Measurements from ENCODE around the gene ADAMTS17. TPM values are rescaled to one million over a fixed set of nuclear protein-coding genes. Genes with fewer than 3 reads are reported as not detected.

Gene ADAMTS17
- total and polyA plus RNA-seq, 4 donors: 0.28 to 46.9 (median 9.1) TPM

DNA sequence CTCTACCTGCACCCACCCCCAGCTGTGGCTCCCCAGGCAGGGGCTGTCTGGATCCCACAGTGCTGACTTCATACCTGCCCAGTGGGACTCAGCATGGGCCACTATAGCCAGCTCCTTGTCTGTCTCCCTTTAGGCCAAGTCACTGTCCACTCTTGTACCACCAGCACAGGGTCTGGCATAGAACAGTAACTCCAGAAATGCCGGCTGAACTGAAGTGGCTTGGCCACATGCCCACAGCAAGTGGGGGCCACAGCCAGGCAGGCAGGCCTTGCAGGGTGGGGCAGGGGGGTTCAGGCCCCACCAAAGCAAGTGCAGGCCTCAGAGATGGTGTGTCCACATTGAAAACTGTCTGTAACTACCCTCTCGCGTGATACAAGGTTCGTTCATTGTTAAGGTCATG lies 355.9 kb downstream of the ADAMTS17 start:
- TF ChIP-seq EGR1 (IDR thresholded peaks at IDR 0.05; ENCODE audit: low read depth in 2 of 2) (no peak), HNF4G (IDR thresholded peaks at IDR 0.05) (no peak)
- TF ChIP-seq, protein P1, sequence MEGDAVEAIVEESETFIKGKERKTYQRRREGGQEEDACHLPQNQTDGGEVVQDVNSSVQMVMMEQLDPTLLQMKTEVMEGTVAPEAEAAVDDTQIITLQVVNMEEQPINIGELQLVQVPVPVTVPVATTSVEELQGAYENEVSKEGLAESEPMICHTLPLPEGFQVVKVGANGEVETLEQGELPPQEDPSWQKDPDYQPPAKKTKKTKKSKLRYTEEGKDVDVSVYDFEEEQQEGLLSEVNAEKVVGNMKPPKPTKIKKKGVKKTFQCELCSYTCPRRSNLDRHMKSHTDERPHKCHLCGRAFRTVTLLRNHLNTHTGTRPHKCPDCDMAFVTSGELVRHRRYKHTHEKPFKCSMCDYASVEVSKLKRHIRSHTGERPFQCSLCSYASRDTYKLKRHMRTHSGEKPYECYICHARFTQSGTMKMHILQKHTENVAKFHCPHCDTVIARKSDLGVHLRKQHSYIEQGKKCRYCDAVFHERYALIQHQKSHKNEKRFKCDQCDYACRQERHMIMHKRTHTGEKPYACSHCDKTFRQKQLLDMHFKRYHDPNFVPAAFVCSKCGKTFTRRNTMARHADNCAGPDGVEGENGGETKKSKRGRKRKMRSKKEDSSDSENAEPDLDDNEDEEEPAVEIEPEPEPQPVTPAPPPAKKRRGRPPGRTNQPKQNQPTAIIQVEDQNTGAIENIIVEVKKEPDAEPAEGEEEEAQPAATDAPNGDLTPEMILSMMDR (IDR thresholded peaks at IDR 0.05; ENCODE audit: low read depth, low read length, missing input control): no peak
- TF ChIP-seq, protein P2, sequence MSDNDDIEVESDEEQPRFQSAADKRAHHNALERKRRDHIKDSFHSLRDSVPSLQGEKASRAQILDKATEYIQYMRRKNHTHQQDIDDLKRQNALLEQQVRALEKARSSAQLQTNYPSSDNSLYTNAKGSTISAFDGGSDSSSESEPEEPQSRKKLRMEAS (IDR thresholded peaks at IDR 0.05): no peak
- TF ChIP-seq, protein P3, sequence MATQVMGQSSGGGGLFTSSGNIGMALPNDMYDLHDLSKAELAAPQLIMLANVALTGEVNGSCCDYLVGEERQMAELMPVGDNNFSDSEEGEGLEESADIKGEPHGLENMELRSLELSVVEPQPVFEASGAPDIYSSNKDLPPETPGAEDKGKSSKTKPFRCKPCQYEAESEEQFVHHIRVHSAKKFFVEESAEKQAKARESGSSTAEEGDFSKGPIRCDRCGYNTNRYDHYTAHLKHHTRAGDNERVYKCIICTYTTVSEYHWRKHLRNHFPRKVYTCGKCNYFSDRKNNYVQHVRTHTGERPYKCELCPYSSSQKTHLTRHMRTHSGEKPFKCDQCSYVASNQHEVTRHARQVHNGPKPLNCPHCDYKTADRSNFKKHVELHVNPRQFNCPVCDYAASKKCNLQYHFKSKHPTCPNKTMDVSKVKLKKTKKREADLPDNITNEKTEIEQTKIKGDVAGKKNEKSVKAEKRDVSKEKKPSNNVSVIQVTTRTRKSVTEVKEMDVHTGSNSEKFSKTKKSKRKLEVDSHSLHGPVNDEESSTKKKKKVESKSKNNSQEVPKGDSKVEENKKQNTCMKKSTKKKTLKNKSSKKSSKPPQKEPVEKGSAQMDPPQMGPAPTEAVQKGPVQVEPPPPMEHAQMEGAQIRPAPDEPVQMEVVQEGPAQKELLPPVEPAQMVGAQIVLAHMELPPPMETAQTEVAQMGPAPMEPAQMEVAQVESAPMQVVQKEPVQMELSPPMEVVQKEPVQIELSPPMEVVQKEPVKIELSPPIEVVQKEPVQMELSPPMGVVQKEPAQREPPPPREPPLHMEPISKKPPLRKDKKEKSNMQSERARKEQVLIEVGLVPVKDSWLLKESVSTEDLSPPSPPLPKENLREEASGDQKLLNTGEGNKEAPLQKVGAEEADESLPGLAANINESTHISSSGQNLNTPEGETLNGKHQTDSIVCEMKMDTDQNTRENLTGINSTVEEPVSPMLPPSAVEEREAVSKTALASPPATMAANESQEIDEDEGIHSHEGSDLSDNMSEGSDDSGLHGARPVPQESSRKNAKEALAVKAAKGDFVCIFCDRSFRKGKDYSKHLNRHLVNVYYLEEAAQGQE (IDR thresholded peaks at IDR 0.05): no peak
- no peak overlapping the region for H3K9ac ChIP-seq (ENCODE audit: low read depth in 1 of 2, low read length in 2 of 2)
- DNase-seq (ENCODE audit: low spot score): no peak
- peaks cover 0 to 7% (median 3%) of the 10 kb centered on the region in 4 donors for H3K36me3 ChIP-seq (ENCODE audit: control insufficient read depth in 4 of 4, insufficient read depth in 3 of 4, low read depth in 1 of 4, low read length in 3 of 4)
- no peaks in the 10 kb centered on the region for H3K4me1 ChIP-seq (ENCODE audit: control insufficient read depth in 4 of 4, insufficient read depth in 4 of 4, low read length in 3 of 4)
- no peaks in the 10 kb centered on the region for H3K9me3 ChIP-seq (ENCODE audit: control insufficient read depth in 4 of 4, low read length in 3 of 4)
- WGBS: 93% methylated on average over 4 of the region's 4 CpGs
- H3K27ac ChIP-seq (ENCODE audit: low read depth in 1 of 2, low read length in 2 of 2): no peak overlapping the region
- H3K4me3 ChIP-seq (ENCODE audit: low read depth in 1 of 3, low read length in 3 of 3): no peak overlapping the region
- H3K27me3 ChIP-seq (ENCODE audit: control insufficient read depth in 4 of 4, insufficient read depth in 4 of 4, low read length in 3 of 4): no peaks in the 10 kb centered on the region

DNA sequence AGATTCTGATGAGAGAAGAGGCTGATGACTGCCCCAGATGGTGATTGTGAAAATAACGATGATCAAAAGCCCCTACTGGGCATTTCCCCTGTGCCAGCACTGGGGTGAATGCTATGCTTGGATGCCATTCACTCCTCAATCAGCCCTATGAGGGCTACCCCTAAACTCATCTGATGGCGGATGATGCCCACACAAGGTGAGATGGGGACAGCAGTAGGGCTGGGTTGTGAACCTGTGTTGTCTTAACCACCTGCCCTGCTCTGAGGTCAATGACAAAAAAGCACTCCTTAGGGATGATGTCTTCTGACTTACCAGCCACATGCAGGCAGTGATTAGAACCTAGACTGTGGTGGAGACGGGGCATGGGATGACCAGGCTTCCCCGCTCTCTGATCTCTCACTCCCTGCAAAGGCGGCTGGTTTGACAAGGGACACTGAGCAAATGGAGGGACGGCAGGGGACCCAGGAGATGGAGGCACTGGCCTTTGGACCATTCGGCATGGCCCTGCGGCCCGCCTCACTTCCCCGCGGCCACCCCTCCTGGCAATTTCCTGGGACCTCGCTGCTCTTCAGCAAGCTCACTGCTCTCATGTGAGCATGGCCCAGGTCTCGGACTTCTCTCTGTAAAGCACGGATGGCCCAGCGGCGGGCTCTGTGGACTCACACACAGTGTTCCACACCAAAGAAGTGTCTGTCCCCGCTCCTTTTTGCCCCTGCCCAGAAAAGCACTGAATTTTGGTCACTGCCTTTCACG lies 357.1 kb downstream of the ADAMTS17 start:
- H3K27ac ChIP-seq (ENCODE audit: low read depth in 1 of 2, low read length in 2 of 2): no peak overlapping the region
- H3K4me1 ChIP-seq (ENCODE audit: control insufficient read depth in 4 of 4, insufficient read depth in 4 of 4, low read length in 3 of 4): no peaks in the 10 kb centered on the region
- H3K4me3 ChIP-seq (ENCODE audit: low read depth in 1 of 3, low read length in 3 of 3): no peak overlapping the region
- TF ChIP-seq HNF4A (conservative IDR thresholded peaks at IDR 0.05) (no peak), YY1 (IDR thresholded peaks at IDR 0.05) (no peak), HNF4G (IDR thresholded peaks at IDR 0.05) (no peak), JUND (IDR thresholded peaks at IDR 0.05) (no peak)
- TF ChIP-seq, protein P4, sequence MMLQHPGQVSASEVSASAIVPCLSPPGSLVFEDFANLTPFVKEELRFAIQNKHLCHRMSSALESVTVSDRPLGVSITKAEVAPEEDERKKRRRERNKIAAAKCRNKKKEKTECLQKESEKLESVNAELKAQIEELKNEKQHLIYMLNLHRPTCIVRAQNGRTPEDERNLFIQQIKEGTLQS (IDR thresholded peaks at IDR 0.05): no peak
- peaks cover 0 to 9% (median 3%) of the 10 kb centered on the region in 4 donors for H3K36me3 ChIP-seq (ENCODE audit: control insufficient read depth in 4 of 4, insufficient read depth in 3 of 4, low read depth in 1 of 4, low read length in 3 of 4)
- H3K9ac ChIP-seq (ENCODE audit: low read depth in 1 of 2, low read length in 2 of 2): no peak overlapping the region
- WGBS: 95% methylated on average over 18 of the region's 18 CpGs
- H3K9me3 ChIP-seq (ENCODE audit: control insufficient read depth in 4 of 4, low read length in 3 of 4): no peaks in the 10 kb centered on the region
- no peaks in the 10 kb centered on the region for H3K27me3 ChIP-seq (ENCODE audit: control insufficient read depth in 4 of 4, insufficient read depth in 4 of 4, low read length in 3 of 4)
- DNase-seq (ENCODE audit: low spot score): no peak

DNA sequence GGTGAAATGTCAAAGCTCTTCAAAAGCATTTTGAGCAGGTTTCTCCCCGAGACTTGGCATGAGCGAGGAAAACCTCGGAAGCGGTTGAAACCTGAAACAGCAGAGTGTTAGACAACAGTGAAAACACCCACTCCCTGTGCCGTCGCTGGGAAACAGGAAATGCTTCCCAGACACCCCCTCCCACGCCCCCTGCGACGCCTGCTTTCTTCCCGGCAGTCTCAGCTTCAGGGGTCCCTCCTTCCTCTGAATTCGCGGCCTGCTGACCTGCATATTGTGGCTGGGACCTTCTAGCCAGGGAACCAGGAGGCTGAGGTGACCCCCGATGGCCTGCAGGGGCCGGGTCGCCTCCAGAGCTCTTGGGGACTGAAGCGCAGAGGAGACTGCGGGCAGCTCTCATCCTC lies 357.9 kb downstream of the ADAMTS17 start:
- no peaks in the 10 kb centered on the region for H3K27me3 ChIP-seq (ENCODE audit: control insufficient read depth in 4 of 4, insufficient read depth in 4 of 4, low read length in 3 of 4)
- H3K9me3 ChIP-seq (ENCODE audit: control insufficient read depth in 4 of 4, low read length in 3 of 4): no peaks in the 10 kb centered on the region
- H3K9ac ChIP-seq (ENCODE audit: low read depth in 1 of 2, low read length in 2 of 2): no peak overlapping the region
- 62% methylated on average over 17 of the region's 17 CpGs for WGBS
- H3K4me1 ChIP-seq (ENCODE audit: control insufficient read depth in 4 of 4, insufficient read depth in 4 of 4, low read length in 3 of 4): no peaks in the 10 kb centered on the region
- peaks cover 0 to 6% (median 2%) of the 10 kb centered on the region in 4 donors for H3K36me3 ChIP-seq (ENCODE audit: control insufficient read depth in 4 of 4, insufficient read depth in 3 of 4, low read depth in 1 of 4, low read length in 3 of 4)
- H3K4me3 ChIP-seq (ENCODE audit: low read depth in 1 of 3, low read length in 3 of 3): no peak overlapping the region
- DNase-seq (ENCODE audit: low spot score): no peak
- no peak overlapping the region for H3K27ac ChIP-seq (ENCODE audit: low read depth in 1 of 2, low read length in 2 of 2)
- no peak for TF ChIP-seq RXRA (IDR thresholded peaks at IDR 0.05)
- TF ChIP-seq, protein P2 (IDR thresholded peaks at IDR 0.05): no peak
- no peak for TF ChIP-seq FOXA1 (IDR thresholded peaks at IDR 0.05)
- TF ChIP-seq, protein P3 (IDR thresholded peaks at IDR 0.05): no peak
- TF ChIP-seq JUND (IDR thresholded peaks at IDR 0.05): no peak
- no peak for TF ChIP-seq YY1 (IDR thresholded peaks at IDR 0.05)
- TF ChIP-seq, protein P4 (IDR thresholded peaks at IDR 0.05): no peak
- no peak for TF ChIP-seq GABPA (IDR thresholded peaks at IDR 0.05 in 1 of 2, conservative IDR thresholded peaks at IDR 0.05 in 1 of 2)
- no peak for TF ChIP-seq RAD21 (IDR thresholded peaks at IDR 0.05)
- TF ChIP-seq HNF4A (conservative IDR thresholded peaks at IDR 0.05): no peak
